Measurements from ENCODE around the gene CHD1L.
"Not testable (repeated sequence)": the region's sequence is repeated elsewhere in the genome, so short reads cannot be mapped to it uniquely, and the experiment has no call there.

CHD1L gene

DNA sequence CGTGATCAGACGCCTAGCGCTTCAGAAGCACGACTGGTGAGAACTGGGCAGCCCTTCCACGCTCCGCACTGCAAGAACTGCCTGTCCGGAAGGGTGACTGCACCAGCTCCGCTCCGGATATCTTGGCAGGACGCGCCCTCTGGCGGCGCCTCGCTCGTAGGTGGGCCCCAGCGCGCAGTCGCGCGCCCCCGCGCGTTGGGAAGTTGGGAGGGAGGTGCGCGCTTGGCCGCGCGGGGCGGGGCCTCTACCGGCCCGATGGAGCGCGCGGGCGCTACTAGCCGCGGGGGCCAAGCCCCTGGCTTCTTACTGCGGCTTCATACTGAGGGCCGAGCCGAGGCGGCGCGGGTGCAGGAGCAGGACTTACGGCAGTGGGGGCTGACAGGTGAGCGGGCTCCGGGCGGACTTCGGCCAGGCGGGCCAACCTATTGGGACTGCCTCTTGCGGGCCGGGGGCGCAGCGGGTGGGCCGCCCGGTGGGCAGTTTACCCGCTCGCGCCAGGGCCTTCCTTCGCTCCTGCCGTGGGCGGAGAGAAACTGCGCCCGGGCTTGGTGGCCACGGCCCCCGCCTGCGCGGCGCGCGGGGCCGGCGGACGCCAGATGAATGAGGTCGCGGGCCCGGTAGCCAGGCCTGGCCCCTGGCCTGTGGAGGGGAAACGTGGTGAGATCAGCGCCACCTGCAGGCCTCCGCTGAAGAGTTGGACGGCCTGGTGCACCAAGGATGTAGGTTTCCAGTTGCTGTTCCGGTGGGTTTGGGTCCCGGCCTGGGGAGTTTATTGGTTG is at the start of gene CHD1L:
CHD1L (plus strand) TSS at position 236 of the 779 bp plus-strand sequence; CDS start at position 256, 20 bp downstream.
- peak; percentile 95 for DNase-seq (ENCODE audit: low spot score)

DNA sequence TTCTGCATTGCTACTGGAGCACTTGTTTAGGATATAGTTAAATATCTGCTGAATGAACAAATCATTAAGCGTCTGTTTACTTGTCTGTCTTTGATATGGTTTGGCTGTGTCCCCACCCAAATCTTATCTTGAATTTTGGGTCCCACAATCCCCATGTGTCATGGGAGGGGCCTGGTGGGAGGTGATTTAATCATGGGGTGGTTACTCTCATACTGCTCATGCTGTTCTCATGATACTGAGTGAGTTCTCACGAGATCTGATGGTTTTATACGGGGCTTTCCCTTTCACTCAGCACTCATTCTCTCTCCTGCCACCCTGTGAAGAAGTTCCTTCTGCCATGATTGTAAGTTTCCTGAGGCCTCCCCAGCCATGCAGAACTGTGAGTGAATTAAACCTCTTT is 45.2 kb upstream of the CHD1L start:
- not testable (repeated sequence) for DNase-seq (ENCODE audit: low spot score)

DNA sequence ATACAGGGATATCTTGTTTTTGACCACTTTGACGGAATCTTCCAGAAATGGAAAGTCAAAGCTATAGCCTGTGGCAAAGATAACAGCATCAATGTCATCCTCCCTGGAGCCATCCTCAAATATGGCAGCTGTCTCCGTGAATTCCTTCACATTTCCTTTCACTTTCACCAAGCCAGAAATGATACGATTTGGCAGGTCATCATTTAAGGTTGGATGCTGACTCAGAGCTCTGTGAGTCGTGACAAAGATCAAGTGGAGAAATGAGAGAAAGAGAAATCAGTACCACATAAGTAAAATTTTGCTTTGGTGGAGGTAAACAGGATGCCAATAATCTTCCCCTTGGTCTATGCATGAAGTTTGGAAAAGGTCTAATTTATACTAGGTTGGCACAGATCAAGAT is 41.2 kb upstream of the CHD1L start:
- no peak for DNase-seq (ENCODE audit: low spot score)

DNA sequence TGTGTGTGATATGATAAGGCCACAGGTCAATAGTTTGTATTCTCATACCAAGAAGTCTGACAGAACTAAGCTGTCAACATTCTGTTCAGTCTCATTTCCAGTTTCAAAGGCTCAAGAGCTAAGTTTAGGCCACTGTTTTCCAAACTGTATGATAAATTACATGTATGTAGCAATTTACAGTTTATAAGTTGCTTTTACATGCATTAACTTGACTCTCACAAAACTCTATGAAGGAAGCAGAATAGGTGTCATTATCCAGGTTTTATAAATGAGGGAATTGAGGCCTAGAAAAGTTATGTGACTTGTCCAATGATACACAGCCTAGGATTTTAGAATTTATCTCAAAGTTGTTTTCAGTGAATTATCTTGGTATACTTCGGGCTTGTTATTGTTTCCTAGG is 40.7 kb upstream of the CHD1L start:
- no peak for DNase-seq (ENCODE audit: low spot score)

DNA sequence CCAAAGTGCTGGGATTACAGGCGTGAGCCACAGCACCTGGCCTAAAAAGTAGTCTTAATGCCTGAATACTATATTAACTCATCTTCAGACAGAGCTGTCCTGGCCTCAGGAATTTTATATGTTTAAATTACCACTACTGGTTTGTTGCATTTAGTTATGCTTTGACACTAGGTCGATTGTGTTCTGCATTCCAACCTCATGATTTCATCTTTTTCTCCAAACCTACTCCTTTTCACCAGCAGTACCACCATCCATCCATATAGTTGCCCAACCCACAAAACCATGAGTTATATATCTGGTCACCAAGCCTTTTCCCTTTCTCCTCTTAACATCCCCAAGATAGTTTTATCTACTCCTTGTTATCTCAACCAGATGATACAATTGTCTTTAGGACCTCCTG is 39.9 kb upstream of the CHD1L start:
- DNase-seq (ENCODE audit: low spot score) = no peak

DNA sequence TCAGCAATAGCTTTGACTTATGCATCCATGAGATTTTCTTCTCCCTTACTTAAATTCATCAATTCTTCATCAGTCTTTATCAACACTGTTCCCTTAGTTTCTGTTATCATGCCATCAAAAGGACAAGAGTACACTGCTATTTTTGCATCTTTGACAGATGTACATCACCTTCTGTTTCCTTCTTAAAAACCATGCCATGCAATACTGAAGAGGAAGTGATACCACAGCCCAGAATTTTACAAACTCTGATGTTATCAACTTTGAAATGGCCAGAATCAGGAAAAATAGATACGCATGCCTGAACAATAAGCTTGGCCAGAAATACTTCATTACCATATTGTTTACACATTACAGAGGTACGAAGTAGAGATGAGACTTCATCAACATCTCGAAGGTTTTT is 38.4 kb upstream of the CHD1L start:
- DNase-seq (ENCODE audit: low spot score) = no peak

DNA sequence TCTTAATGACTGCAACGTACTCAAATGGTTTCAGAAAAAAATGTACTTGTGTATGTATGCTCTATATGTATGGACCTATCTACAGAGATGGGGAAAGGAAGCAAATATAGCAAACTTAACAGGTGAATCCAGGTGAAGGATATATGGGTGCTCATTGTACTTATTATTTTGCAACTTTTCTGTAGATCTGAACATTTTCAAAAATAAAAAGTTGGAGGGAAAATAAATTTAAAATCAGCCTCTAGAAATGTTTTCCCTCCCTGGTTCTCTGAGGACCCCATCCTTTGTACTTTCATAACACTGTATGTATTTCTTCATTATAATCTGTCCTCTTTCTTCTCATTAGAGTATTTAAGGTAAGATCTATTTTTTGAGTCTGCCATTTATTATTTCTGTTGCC is 35.3 kb upstream of the CHD1L start:
- no peak for DNase-seq (ENCODE audit: low spot score)

DNA sequence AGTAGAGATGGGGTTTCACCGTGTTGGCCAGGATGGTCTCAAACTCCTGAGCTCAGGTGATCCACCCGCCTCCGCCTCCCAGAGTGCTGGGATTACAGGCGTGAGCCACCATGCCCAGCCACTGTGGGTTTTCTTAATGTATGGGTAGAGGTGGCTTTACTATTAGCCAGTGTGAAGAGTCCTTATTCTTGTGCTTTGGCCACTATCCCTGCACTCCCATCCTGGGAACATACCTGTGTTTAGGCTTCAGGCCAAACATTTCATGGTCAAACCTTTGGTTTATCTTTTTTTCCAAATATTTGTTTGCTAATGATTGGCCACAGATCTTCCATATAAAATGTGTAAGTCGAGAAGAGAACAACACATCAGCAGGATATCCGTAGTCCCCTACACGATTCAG is 33.9 kb upstream of the CHD1L start:
- DNase-seq (ENCODE audit: low spot score) = no peak

DNA sequence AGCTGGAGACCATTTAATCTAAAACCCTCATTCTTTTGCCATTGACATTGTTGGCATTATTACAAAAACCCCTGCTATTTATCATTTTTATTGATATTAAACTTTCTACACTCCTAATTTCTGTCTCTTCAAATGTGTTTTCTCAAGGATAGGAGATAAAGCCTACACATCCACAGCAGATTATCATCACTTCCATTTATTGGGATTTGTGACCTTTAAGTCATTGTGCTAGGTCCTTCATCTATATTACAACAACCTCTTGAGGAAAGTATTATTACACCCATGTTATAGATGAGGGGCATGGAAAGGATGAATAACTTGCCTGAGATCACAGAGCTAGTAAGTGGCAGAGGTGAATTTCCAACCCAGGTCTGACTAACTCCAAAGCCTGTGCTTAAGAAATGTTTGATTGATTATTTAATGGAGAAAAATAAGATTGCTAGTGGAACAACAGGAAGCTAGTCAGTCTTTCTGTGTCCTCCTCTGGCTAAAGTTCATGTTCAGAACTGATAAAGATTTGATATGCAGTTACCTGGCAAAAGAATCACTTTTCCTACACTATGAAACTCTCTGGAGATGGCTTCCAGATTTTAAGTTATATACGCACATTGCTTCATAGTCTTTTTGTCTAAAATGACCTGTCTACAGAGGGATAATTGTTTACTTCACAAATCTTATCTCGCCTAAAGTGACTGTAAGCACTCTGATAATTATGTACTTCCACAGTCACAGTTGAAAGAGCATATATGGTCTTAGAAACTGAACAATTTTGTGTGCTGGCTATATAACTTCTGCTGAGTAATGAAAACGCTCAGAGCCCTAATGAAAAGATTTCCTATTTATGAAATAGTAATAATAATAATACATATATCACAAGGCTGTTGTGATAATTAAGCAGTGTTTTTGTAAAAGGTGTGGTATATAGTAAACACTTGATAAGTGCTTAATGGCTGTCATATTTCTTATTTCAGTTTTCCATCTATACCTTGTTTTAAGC is 32.4 kb upstream of the CHD1L start:
- DNase-seq (ENCODE audit: low spot score) = no peak

DNA sequence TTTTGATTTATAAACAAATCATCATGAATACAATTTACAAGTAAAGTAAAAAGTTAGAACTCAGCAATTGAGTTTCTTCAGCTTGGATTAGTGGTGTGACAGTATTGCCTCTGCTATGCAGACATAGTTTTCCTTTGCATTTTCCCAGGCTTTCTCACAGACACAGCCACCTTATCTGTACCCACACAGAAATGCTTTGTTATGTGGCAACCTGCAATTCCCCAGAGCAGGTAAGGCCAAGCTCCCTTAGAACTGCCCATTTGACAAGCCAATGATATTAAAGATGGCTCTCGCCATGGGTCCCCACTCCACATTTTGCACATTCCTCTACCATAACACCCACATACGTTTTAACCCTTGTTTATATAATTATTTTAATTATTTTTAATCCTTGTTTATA is 31.5 kb upstream of the CHD1L start:
- no peak for DNase-seq (ENCODE audit: low spot score)

DNA sequence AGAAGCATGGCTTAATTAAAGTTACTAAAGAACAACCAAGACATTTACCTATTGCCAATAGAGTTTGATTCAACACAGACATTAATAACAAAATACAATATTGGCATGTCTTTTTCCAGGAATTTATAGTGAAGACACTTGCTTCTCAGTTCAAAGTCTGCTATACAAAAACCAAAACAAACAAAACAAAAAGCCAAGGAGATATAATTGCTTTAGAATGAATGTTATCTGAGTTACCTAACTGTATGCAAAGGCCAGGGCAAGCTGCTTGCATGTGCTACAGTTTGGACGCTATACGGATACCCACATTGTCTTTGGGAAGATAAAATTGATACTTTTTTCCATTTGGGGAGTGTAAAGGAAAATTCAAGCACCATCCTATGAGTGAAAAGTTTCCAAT is 30.9 kb upstream of the CHD1L start:
- no peak for DNase-seq (ENCODE audit: low spot score)

DNA sequence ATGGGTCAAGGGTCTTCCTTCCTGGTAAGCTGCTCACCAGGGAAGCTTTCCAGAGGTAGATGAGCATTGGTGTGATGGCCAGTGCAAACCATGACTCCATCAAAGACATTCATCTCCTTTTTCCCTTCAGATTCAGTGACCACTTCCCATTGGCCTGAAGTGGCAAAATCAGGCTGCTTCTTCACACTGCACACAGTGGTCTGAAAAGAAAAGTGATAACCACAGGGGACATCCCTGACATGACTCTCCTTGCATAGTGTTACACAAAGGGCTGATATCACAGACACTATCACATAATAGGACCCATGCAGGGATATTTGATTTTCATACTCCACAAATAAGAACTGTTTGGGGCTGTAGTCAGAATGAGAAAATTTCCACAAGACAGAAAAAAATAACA is 29.2 kb upstream of the CHD1L start:
- DNase-seq (ENCODE audit: low spot score) = no peak

DNA sequence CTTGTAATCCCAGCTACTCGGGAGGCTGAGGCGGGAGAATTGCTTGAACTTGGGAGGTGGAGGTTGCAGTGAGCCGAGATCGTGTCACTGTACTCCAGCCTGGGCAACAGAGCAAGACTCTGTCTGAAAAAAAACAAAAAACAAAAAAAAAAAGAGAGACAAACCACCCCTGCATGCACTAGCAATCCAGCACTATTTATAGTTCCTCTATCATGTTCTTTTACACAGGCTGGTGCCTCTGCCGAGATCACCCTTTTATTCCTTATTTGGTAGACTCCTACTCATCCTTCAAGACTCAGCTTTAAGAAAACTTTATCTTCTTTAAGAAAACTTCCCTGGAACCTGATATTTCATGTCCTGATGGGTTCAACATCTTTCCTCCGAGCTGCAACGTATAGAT is 28.2 kb upstream of the CHD1L start:
- no peak for DNase-seq (ENCODE audit: low spot score)

DNA sequence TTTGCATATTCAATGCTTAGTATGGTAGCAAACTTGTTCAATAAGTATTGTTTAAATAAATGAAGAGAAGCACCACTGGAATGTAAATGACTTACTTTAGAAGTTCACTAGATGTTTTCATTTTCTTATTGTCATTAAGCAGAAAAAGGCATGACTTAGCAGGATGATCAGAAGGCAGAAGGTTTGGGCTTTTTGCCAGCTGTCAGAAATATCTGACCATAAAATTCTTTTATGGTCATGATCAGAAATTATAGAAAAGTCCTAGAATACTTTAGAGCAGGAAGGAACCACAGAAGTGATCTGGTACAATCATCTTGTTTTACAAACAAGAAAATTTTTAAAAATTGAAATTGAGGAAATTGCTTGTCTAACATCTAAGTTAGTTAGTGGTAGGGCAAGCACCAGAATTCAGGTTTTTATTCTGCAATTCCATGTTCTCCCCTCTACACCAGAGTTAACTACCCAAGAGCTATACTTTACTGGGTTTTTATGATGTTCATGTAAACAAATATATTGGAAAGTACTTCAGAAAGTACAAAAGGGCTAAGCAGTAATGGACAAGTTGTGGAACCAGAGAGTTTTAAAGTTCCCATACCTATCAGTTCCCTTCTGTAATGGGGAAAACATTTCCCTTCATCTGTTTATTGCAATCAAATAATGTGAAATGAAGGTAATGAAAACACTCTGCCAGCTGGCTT is 27.5 kb upstream of the CHD1L start:
- DNase-seq (ENCODE audit: low spot score) = no peak

DNA sequence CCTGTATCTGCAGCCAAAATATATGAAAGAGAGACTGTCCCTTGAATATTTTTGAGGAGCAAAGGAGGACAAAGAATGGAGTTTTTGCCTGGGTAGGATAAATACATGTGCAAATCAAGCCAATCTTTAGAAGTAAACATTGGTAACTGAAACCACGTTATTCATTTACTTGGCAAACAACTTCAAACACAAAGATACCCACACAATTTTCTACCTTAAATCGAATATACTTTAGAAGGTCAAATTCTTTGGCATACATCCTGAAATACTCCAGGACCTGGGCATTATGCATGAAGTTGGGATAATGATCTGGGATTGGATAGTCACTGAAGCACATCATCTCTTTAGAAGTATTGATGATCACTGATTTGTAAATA is 27.0 kb upstream of the CHD1L start:
- DNase-seq (ENCODE audit: low spot score) = no peak

DNA sequence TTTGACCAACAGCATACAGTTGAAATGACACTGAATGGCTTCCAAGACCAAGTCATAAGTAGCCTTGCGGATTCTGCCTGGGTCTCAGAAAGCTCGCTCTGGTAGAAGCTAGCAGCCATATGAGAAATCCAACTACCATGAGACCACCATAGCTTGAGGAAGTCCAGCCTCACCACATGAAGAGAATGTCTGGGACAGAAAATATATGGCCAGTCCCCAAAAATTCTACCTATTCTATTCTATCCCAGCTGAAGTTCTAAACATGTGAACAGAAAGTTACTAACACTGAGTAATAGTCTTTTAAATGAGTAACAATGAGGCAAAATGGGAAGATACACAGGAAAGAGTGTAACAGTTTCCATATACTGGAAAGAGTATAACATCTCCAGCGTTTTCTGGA is 26.4 kb upstream of the CHD1L start:
- DNase-seq (ENCODE audit: low spot score) = no peak

DNA sequence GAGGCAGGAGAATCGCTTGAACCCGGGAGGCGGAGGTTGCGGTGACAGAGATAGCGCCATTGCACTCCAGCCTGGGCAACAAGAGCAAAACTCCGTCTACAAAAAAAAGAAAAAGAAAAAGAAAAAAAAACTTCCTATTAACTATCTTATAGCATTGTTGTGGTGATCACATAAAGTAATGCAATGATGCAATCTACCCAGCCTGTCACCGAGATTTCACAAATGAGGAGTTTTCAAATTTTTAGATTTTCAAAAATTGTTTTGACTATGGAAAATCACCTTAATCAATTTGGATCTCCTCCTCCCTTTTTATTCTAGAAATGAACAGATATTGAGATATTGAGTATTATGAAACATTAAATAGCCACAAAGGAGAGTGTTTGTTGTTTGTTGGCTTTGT is 25.3 kb upstream of the CHD1L start:
- DNase-seq (ENCODE audit: low spot score) = no peak

DNA sequence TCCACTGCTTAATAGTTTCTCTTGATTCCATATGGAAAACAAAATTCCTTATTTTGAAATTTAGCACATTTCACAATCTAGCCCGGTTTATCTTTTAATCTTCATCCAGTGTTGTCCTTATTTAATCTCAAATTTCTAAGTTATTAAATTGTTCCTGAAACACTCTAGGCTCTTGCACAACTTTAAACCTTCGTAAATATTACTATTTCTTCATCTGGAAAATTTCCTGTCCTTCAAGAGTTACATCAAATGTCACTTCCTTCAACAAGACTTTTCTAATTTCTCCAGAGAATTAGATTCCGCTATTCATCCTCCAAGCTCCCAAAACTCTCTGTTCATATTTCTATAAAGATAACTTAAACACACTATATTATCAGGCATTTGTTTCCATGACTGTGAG is 23.9 kb upstream of the CHD1L start:
- no peak for DNase-seq (ENCODE audit: low spot score)

DNA sequence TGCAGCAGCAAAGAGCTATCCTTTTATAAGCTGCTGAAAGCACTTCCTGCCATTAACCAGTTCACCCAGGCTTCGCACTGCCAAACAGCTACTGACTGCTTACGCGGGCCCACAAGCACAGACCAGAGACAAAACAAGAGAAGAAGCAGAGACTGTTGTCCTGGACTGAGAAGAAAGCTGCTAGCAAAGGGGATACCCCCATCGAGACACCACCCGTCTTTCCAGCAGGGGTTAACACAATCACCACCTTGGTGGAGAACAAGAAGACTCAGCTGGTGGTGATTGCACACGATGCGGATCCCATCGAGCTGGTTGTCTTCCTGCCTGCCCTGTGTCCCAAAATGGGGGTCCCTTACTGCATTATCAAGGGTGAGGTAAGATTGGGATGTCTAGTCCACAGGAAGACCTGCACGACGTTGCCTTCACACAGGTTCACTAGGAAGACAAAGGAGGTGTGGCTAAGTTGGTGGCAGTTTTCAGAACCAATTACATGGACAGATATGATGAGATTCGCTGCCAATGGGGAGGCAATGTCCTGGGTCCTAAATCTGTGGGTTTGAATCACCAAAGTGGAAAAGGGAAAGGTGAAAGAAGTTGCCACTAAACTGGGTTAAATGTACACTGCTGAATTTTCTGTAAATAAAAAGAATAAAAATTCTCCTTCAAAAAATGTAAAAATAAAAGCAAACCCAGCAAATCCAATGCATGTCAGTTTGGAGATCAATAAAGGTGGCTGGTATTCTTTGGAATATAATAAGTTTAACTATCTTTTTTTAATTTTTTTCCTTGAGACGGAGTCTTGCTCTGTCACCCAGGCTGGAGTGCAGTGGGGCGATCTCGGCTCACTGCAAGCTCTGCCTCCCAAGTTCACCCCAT is 18.5 kb upstream of the CHD1L start:
- DNase-seq (ENCODE audit: low spot score) = no peak

DNA sequence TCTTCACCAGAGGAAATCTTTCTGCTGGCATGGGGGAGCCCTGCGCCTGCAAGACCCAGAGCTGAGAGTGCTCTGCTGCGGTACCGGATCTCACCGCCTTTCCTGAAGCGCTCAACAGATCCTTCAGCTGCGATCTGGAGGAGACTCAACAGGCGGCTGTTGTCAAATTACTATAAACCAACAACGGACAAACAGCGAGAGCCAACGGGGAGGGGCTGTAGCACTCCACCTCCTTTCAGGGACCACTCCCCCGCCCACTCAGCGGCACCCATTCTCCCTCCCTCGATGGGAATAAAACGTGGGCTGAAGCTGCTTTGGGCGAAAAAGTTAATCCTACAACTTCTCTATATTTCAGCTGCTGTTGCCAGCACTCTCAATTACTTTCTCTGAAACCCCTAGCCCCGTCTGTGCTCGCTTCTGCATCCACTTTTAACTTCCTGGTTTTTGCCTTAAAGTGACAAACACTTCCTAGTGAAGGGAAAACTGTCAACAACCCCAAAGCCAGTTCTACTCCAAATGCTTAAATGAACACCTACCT is 17.2 kb upstream of the CHD1L start, which contains the start of gene FMO5:
FMO5 (minus strand) TSS at position 147 of the 538 bp plus-strand sequence. CDS start 310 bp downstream, outside the sequence.
- DNase-seq (ENCODE audit: low spot score) = peak; percentile 50

DNA sequence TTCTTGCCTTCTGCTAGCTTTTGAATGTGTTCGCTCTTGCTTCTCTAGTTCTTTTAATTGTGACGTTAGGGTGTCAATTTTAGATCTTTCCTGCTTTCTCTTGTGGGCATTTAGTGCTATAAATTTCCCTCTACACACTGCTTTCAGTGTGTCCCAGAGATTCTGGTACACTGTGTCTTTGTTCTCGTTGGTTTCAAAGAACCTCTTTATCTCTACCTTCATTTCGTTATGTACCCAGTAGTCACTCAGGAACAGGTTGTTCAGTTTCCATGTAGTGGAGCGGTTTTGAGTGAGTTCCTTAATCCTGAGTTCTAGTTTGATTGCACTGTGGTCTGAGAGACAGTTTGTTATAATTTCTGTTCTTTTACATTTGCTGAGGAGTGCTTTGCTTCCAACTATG is 11.5 kb upstream of the CHD1L start:
- DNase-seq (ENCODE audit: low spot score) = not testable (repeated sequence)

Measured in CD4-positive, alpha-beta T cell treated with Interleukin-2 at 100 ng/mL for 4 hours (primary cell).